GM12801 (cell line): ENCODE results near the gene CYP4B1.

ENCODE experiments used
- TF ChIP-seq, protein P1 (sequence below): IDR thresholded peaks from one replicate; pipeline ENCODE4 v1.5.1; 2011; ENCODE audit warnings: control low read depth; ENCODE audit not compliant: insufficient read length; ENCODE audit errors: extremely low read depth

CYP4B1 gene

DNA sequence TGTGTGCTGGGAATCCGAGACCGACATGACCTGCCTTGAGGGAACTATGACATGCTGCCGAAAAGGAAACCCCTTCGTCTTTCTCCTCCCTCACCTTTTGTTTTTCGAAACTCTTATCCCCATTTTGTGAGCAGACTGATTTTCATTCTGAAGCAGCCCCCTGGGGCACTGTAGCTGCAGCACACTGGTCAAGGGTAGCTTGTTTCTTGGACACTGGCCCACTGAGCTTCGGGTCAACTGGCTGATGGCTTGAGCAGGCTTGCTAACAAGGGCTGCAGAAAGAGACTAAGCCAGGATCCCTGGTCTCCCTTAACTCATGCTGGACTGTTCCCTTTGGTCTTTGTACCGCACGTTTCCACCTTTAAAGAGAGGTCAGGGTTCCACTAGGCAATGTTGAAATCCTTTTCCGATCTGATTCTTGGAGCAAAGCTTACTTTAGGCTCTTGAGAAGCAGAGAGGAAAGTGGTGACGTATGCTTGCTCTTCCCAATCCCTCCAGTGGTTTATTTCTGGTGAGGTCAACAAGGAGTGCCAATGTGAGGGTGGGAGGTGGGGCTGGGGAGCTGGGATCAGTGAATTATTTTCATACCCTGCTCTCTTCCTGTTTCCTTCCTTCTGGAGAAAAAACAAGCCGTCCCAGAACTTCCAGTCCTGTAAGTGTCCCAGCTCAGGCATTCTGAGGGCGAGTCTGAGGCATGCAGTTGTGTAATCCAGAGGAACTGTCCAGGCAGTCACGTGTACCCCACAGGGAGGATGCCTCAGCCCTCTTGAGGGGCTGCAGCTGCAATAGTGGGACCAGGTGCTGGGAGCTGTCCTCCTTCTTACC lies 7.6 kb downstream of the CYP4B1 start:
- TF ChIP-seq, protein P1, sequence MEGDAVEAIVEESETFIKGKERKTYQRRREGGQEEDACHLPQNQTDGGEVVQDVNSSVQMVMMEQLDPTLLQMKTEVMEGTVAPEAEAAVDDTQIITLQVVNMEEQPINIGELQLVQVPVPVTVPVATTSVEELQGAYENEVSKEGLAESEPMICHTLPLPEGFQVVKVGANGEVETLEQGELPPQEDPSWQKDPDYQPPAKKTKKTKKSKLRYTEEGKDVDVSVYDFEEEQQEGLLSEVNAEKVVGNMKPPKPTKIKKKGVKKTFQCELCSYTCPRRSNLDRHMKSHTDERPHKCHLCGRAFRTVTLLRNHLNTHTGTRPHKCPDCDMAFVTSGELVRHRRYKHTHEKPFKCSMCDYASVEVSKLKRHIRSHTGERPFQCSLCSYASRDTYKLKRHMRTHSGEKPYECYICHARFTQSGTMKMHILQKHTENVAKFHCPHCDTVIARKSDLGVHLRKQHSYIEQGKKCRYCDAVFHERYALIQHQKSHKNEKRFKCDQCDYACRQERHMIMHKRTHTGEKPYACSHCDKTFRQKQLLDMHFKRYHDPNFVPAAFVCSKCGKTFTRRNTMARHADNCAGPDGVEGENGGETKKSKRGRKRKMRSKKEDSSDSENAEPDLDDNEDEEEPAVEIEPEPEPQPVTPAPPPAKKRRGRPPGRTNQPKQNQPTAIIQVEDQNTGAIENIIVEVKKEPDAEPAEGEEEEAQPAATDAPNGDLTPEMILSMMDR, result no peak

DNA sequence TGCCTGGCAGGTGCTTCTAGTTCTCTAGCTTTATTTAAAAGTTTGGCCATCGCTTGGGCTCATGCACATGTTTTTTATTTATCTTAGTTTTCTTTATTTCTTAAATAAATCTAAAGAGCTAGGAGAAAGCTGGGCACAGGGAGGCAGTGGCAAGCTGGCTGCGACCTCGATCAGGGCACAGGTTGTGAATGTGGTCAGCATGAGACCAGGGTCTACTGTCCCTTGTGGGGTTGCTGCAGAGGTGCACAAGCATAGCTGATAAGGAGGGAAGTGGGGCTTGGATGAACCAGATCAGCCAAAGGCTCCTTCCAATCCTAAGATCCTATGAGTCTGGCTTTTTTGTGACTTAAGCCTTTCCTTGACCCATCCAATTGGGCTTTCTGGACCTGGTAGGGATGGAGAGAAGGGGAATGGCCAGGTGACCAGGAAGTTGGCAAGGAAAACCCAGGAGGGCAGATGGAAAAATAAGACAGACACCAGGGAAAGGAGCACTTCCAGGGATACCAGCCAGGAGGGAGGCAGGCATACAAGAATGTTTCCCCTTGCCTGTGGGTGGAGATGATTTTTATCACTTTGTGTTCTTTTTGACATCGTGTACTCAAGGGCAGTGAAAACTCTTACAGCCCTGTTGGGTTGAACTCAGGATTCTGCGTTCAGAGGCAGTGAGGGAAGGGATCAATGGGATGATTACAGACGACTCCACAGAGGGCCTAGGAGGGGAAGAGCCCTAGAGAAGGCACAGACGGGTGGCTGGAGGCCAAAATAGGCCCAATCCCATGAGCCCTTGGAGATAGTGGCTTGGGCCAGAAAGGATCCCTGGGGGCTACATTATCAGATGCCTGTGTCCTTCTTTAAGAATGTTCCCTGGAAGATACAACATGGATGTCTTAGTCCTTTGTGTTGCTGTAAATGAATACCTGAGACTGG lies 8.5 kb downstream of the CYP4B1 start:
- TF ChIP-seq, protein P1, result no peak

DNA sequence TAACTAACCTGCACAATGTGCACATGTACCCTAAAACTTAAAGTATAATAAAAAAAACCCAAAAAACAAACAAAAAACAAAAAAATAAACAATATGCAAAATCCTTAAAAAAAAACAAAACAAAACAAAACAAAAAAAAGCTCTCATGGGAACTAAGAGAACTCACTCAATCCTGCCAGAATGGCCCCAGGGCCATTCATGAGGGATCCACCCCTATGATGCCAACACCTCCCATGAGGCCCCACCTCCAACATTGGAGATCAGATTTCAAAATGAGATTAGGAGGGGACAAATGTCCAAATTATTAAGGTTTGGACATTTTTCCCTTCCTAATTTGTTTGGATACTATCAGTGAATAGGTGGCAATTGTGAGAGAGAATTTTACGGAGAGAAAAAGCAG lies 10.2 kb downstream of the CYP4B1 start:
- TF ChIP-seq, protein P1, result no peak

DNA sequence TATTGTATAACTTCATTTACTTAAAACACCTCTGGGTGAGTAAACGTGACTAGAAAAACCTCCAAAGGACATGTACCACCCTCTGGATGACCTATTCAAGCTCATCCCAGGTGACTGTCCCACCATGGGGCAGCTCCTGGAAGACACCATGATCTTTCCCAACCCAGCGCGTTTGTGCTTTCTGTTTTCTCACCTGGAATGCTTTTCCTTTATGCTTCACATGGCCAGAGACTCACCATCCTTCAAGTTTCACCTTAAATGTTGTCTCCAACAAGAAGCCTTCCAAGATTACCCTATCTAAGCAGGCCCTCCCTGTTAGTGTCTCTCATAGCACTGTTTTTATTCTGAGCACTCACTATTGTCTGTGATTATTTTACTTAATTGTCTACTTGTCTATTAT lies 11.1 kb downstream of the CYP4B1 start:
- TF ChIP-seq, protein P1, result no peak

DNA sequence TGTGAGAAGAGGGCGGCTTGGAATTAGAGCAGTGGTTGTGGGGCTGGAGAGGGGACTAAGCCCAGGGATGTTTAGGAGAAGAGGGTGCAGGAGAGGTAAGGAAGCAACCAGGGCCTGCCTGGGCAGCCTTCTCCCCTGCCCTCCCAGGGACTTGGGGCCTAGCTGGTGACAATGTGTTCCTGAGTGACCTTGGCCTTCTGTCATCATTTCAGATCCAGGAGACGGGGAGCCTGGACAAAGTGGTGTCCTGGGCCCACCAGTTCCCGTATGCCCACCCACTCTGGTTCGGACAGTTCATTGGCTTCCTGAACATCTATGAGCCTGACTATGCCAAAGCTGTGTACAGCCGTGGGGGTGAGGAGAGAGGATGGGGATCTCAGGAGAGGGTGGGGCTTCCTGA lies 11.8 kb downstream of the CYP4B1 start:
- TF ChIP-seq, protein P1, result no peak

DNA sequence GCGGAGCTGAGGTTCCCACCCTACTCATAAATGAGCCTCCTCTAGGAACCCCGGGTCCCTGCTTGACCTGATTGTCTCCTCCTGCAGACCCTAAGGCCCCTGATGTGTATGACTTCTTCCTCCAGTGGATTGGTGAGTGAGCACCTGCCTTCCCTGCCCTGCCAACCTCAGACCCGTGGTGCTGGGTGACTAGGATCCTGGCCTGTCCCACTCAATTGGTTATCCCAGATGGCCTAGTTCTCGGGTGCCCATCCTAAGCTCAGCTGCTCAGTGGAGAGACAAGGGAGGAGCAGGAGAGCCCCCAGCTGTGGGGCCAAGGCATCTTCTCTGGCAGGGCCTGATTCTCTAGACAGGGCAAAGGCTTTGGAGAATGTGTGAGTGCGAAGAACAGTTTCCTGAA lies 12.2 kb downstream of the CYP4B1 start:
- TF ChIP-seq, protein P1, result no peak
